Activated CD8-positive, alpha-beta T cell treated with anti-CD3 and anti-CD28 coated beads for 36 hours (primary cell): ENCODE measurements around the gene ERCC2. TPM values are rescaled to one million over a fixed set of nuclear protein-coding genes. Genes with fewer than 3 reads are reported as not detected.

Experiments used
- ATAC-seq: fragments of 200-7000 bp; cut with Tn5 transposase; one replicate; pipeline ENCODE4 v1.10.0; 2021; ENCODE audit warnings: mild to moderate bottlenecking, moderate library complexity
- CTCF ChIA-PET: fragments of 350-600 bp; sonication (Branson Sonifier 250); formaldehyde crosslinking; loops from one replicate; lab custom pipeline; 2021; ENCODE audit warnings: antibody characterized with exemption; lab: Charles Lee
- POLR2A ChIA-PET: fragments of 350-600 bp; sonication (Branson Sonifier 250); formaldehyde crosslinking; loops from one replicate; lab custom pipeline; 2021; ENCODE audit warnings: antibody characterized with exemption; lab: Charles Lee
- DNase-seq: peaks from one replicate; pipeline ENCODE4 v3.0.0-alpha.2; 2020
- H3K27ac Mint-ChIP-seq: one replicate; pipeline ENCODE4 v1.8.0; 2021; ENCODE audit warnings: mild to moderate bottlenecking, mixed read lengths
- H3K27me3 Mint-ChIP-seq: one replicate; pipeline ENCODE4 v1.8.0; 2021; ENCODE audit warnings: mixed read lengths
- H3K36me3 Mint-ChIP-seq: one replicate; pipeline ENCODE4 v1.8.0; 2021; ENCODE audit warnings: low read depth, mixed read lengths
- H3K4me1 Mint-ChIP-seq: one replicate; pipeline ENCODE4 v1.8.0; 2021; ENCODE audit warnings: low read depth, mixed read lengths
- H3K4me3 Mint-ChIP-seq: one replicate; pipeline ENCODE4 v1.8.0; 2021; ENCODE audit warnings: mild to moderate bottlenecking, moderate library complexity, mixed read lengths
- H3K9me3 Mint-ChIP-seq: one replicate; pipeline ENCODE4 v1.8.0; 2021; ENCODE audit warnings: mixed read lengths
- intact Hi-C: fragments of 100-400 bp; cut with micrococcal nuclease; formaldehyde crosslinking; loops from one replicate; pipeline ENCODE4 v1.10.0; 2022
- total RNA-seq, 2 experiments: library from RNA; stranded (reverse); gene quantifications; one replicate each; pipeline ENCODE4 v1.2.3, GENCODE V29; 2021
- TF ChIP-seq, protein P1 (sequence below): fragments of 200-600 bp; IDR thresholded peaks from one replicate; pipeline ENCODE4 v1.8.0; 2022; ENCODE audit warnings: antibody characterized with exemption, mild to moderate bottlenecking

Gene ERCC2
- total RNA-seq, 2 experiments from 2014 or later: 23.2 to 25.6 TPM

DNA sequence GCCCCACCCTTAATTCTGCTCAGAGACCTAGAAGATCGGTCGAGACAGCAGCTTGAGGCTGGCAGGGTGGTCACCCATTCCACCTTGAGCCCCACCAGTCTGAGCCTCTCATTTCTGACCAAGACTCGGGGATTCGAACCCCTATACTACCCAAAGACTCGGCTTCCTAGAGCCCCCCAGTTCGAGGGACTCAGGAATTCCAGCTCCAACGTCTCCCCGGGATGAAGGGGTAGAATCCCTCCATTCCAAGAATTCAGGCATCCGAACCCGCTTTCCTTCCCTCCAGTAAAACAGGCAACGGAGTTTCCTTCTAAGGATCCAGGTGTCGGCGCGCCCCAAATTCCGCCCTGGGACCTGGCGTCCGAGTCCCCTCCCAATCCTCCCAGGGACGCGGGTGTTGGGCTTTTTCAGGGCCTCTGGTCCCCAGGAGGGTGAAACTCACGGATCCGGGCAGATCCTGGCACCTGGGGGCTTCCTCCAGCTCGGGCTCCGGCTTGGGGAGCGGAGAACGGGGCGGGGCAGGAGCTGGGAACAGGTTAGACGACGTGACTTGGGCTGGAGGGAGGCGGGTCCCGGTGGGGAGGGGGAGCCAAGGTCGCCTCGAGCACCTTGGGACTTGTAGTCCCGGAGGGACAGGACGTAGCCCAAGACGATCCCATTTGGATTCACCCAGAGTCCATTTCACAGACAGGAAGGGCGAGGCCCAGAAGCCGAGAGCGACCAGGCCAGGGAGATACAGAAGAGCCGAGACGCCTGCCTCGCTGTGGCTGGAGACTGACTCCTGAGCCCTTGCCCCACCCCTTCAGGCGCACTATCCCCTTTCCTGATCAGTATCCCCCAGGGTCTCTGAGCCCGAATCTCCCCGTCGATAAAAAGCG, 34.4 kb upstream of the ERCC2 start, which contains the start of gene PPP1R13L:
Gene PPP1R13L, minus strand, starts transcription at position 513 of the 878 bp plus-strand sequence. CDS start 6,751 bp downstream, outside the sequence.
- Mint-ChIP-seq H3K36me3 (peaks cover 2% of the 10 kb centered on the region), H3K4me1 (peaks cover 33% of the 10 kb centered on the region), H3K4me3 (peak within 1 kb of the TSS; percentile 93), H3K9me3 (no peaks in the 10 kb centered on the region), H3K27me3 (peaks cover 31% of the 10 kb centered on the region), H3K27ac (peak within 1 kb of the TSS; percentile 88)
- TF ChIP-seq, protein P1, sequence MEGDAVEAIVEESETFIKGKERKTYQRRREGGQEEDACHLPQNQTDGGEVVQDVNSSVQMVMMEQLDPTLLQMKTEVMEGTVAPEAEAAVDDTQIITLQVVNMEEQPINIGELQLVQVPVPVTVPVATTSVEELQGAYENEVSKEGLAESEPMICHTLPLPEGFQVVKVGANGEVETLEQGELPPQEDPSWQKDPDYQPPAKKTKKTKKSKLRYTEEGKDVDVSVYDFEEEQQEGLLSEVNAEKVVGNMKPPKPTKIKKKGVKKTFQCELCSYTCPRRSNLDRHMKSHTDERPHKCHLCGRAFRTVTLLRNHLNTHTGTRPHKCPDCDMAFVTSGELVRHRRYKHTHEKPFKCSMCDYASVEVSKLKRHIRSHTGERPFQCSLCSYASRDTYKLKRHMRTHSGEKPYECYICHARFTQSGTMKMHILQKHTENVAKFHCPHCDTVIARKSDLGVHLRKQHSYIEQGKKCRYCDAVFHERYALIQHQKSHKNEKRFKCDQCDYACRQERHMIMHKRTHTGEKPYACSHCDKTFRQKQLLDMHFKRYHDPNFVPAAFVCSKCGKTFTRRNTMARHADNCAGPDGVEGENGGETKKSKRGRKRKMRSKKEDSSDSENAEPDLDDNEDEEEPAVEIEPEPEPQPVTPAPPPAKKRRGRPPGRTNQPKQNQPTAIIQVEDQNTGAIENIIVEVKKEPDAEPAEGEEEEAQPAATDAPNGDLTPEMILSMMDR: no peak
- CTCF ChIA-PET: interaction anchor here (0.6 to 2.9 kb wide), 13 partner anchors 10 to 489 kb away, joined by 3 to 11 read pairs (median 5); no protein-coding TSS in a partner anchor
- POLR2A ChIA-PET: interaction anchor here (0.6 to 1.5 kb wide), 2 partner anchors 10 to 30 kb away, joined by 5 to 6 read pairs; no protein-coding TSS in a partner anchor
- DNase-seq (peak; percentile 73), ATAC-seq (peak; percentile 12)
- intact Hi-C loops: no loop called here

DNA sequence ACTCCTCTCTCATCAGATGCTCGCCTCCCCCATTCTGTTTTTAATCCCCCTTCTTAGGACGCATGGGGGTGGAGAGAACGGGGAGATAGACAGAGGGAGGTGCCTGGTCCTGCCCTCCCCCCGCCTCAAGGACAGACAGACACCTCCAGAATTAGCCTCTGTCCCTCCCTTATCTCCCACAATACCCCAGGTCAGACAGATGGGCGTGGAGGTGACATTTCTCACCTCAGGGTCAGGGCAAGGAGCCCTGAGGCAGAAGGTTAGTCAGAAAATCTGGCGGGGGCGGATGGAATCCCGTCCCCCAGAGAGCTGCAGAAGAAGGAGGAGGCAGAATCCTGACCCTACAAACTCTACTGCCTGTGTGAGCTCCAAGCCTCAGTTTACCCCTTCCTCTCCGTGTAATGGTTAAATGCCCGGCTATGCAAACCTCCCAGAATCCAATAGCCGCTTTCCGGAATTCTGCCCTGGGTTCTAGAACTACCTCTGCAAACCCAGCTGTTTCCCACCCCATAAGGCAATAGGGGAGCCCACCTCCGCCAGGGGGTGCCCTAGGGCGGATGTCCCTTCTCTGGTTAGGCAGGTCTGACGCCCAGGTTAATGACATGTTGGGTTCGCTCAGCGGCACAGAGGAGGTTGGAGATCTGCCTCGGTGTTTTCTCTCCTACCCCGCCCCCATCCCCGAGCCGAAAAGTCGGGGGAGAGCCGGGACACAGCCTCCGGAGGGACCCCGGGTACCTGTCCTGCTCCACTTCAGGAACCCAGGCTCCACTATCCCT, 33.6 kb upstream of the ERCC2 start:
- Mint-ChIP-seq H3K4me3 (peak overlapping the region; percentile 93), H3K27ac (no peak overlapping the region), H3K27me3 (peaks cover 34% of the 10 kb centered on the region), H3K4me1 (peaks cover 30% of the 10 kb centered on the region), H3K9me3 (no peaks in the 10 kb centered on the region), H3K36me3 (peaks cover 2% of the 10 kb centered on the region)
- ATAC-seq (peak; percentile 44), DNase-seq (peak; percentile 91)
- TF ChIP-seq, protein P1: peak; percentile 69
- intact Hi-C loops: no loop called here
- POLR2A ChIA-PET: interaction anchor here (0.6 to 1.5 kb wide), 2 partner anchors 10 to 29 kb away, joined by 5 to 6 read pairs; no protein-coding TSS in a partner anchor
- CTCF ChIA-PET: interaction anchor here (0.6 to 3.5 kb wide), 16 partner anchors 9 to 488 kb away, joined by 3 to 22 read pairs (median 5); no protein-coding TSS in a partner anchor

DNA sequence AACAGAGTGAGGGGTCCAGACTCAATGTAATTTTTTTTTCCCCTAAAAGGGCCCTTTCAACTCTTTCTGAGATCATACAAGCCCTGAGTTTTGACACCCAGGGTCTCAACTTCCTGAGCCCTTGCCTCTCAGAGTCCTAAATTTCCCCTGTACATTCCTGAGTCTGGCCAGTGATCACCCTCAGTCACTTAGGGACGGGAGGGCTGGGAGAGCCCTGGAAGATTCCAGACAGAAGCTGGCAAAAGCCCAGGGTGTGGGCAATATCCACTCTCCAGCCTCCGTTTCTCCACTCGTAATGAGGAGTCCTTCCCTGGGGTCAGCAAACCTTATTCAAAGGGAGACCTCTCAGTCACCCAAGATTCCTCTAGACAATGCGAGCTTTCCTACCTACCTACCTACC, 32.9 kb upstream of the ERCC2 start:
- Mint-ChIP-seq H3K9me3 (no peaks in the 10 kb centered on the region), H3K36me3 (peaks cover 2% of the 10 kb centered on the region), H3K4me3 (no peak overlapping the region), H3K4me1 (peaks cover 30% of the 10 kb centered on the region), H3K27ac (no peak overlapping the region), H3K27me3 (peaks cover 39% of the 10 kb centered on the region)
- intact Hi-C loops: no loop called here
- ChIA-PET POLR2A (no interaction called here), CTCF (interaction anchor here (0.8 to 3.7 kb wide), 16 partner anchors 9 to 311 kb away, joined by 3 to 32 read pairs (median 5); no protein-coding TSS in a partner anchor)
- ATAC-seq (no peak), DNase-seq (no peak)
- TF ChIP-seq, protein P1: no peak

DNA sequence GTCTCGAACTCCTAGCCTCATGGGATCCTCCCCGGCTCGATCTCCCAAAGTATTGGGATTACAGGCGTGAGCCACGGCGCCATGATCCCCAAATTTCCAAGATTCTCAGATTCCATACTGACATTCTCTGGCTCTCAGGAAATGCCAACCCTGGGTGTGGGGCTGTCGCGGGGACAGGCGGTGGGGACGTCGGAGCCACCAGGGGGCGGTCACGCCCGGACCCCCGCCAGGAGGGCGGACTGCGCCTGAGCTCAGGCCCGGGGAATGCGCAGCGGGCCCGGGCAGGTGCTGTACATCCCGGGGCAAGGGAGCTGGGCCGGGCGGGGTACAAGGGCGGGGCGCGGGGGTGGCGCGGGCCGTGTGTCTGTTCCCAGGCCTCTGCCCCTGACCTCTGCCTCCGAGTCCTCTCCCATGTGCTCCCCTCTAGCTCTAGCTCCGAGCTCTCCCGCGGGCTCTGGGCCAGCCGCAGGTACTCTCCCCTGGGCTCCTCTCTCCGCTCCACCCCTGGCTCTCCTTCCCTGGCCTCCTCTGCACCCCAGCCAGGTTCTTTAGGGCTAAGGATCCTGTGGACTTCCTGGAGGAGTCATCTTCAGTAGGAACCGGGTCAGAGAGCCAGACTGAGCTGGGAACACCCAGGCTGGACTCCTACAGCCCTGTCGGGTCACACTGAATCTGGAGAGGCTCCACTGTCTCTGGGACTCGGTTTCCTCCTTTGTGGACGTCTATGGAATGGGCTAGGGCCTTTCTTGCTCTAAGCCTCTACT, 32.1 kb upstream of the ERCC2 start:
- Mint-ChIP-seq H3K4me3 (no peak overlapping the region), H3K4me1 (peaks cover 26% of the 10 kb centered on the region)
- intact Hi-C loops: no loop called here

More for the DNA sequence above, 32.1 kb upstream of the ERCC2 start:
- TF ChIP-seq, protein P1: peak; percentile 50
- POLR2A ChIA-PET: interaction anchor here (0.6 to 1.1 kb wide), 3 partner anchors 11 to 76 kb away, joined by 3 to 4 read pairs (median 4); no protein-coding TSS in a partner anchor
- ATAC-seq (no peak), DNase-seq (peak; percentile 36)
- CTCF ChIA-PET: interaction anchor here (0.6 to 3.7 kb wide), 22 partner anchors 9 to 310 kb away, joined by 3 to 32 read pairs (median 4); no protein-coding TSS in a partner anchor
- Mint-ChIP-seq H3K27me3 (peaks cover 44% of the 10 kb centered on the region), H3K27ac (no peak overlapping the region), H3K9me3 (no peaks in the 10 kb centered on the region), H3K36me3 (peaks cover 2% of the 10 kb centered on the region)
